ENCODE results near the gene GNE. TPM values are rescaled to one million over a fixed set of nuclear protein-coding genes. Genes with fewer than 3 reads are reported as not detected.
A peak's percentile ranks its signal among the peaks of the same experiment; 100 is the strongest.
"Not testable (repeated sequence)": the region's sequence is repeated elsewhere in the genome, so short reads cannot be mapped to it uniquely, and the experiment has no call there.

The GNE gene
- total and polyA plus RNA-seq, 2 experiments from 2014 or later: 2.2 to 15.7 TPM

DNA sequence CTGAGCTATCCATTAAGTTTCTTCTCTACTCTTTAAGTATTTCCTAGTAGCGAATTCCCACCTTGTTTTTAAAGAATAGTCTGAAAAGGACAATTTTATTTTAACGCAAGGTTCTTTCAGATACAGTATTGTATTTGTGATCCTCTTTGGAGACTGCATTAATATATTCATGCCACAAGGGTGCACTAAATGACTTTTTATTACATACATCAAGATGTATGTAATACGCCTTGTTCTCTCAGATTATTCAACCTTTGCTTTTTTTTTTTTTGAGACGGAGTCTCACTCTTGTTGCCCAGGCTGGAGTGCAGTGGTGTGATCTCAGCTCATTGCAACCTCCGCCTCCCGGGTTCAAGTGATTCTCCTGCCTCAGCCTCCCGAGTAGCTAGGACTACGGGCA, 10.2 kb downstream of the GNE start:
- not testable (repeated sequence) for H3K27me3 Mint-ChIP-seq (ENCODE audit: insufficient read depth, low read depth, poor library complexity); H3K4me2 ChIP-seq; H3K27ac ChIP-seq (ENCODE audit: low read depth); H3K4me3 ChIP-seq; ATAC-seq; H2AFZ ChIP-seq; H3K79me2 ChIP-seq (replicated peaks; ENCODE audit: insufficient read depth); H3K27ac Mint-ChIP-seq; H3K9me2 ChIP-seq (ENCODE audit: insufficient read depth); H3K36me3 ChIP-seq (ENCODE audit: insufficient read depth); H4K20me1 ChIP-seq (replicated peaks; ENCODE audit: insufficient read depth); H3K4me1 ChIP-seq (ENCODE audit: insufficient read depth); H3K27me3 ChIP-seq (ENCODE audit: insufficient read depth); H3K9me3 Mint-ChIP-seq; H3K4me1 Mint-ChIP-seq; H3K4me3 Mint-ChIP-seq; H3F3A ChIP-seq (replicated peaks; ENCODE audit: low read depth)
- H3K36me3 Mint-ChIP-seq (ENCODE audit: low read depth): peaks cover 12% of the 10 kb centered on the region
- TF ChIP-seq, protein P1, sequence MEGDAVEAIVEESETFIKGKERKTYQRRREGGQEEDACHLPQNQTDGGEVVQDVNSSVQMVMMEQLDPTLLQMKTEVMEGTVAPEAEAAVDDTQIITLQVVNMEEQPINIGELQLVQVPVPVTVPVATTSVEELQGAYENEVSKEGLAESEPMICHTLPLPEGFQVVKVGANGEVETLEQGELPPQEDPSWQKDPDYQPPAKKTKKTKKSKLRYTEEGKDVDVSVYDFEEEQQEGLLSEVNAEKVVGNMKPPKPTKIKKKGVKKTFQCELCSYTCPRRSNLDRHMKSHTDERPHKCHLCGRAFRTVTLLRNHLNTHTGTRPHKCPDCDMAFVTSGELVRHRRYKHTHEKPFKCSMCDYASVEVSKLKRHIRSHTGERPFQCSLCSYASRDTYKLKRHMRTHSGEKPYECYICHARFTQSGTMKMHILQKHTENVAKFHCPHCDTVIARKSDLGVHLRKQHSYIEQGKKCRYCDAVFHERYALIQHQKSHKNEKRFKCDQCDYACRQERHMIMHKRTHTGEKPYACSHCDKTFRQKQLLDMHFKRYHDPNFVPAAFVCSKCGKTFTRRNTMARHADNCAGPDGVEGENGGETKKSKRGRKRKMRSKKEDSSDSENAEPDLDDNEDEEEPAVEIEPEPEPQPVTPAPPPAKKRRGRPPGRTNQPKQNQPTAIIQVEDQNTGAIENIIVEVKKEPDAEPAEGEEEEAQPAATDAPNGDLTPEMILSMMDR (conservative IDR thresholded peaks at IDR 0.05; ENCODE audit: low read depth in 2 of 2): peak in 1 of 2 experiments; percentile 36; a peak in 2 of 4 replicates
- DNase-seq (ENCODE audit: low spot score): peak; percentile 26

DNA sequence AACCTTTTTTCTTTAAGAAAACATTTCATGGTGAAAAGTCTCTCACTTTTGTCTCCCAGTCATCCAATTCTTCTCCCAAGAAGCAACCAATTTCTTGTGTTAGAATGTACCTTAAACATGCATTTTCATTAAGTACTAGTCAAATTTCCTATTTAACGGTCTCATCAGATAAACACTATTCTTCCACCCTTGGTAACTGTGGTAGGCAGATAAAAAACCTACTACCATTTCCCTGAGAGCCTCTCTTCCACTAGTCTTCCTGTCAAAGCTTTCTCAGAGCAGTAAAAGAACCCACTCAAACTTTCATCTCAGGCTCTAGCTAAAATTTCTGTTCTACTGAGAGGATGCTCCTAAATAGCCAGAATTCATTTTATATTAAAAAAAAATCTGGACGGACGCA, 10.9 kb downstream of the GNE start:
- DNase-seq (ENCODE audit: low spot score) (no peak), ATAC-seq (no peak)
- no peaks in the 10 kb centered on the region for H3F3A ChIP-seq (replicated peaks; ENCODE audit: low read depth)
- H3K4me2 ChIP-seq: no peak overlapping the region
- H3K27ac ChIP-seq (ENCODE audit: low read depth): no peak overlapping the region
- H3K4me3 Mint-ChIP-seq: no peak overlapping the region
- H3K4me3 ChIP-seq: no peak overlapping the region
- H3K36me3 Mint-ChIP-seq (ENCODE audit: low read depth): peaks cover 13% of the 10 kb centered on the region
- H4K20me1 ChIP-seq (replicated peaks; ENCODE audit: insufficient read depth): peaks cover 9% of the 10 kb centered on the region
- no peaks in the 10 kb centered on the region for H3K9me3 Mint-ChIP-seq
- H3K9me2 ChIP-seq (ENCODE audit: insufficient read depth): no peaks in the 10 kb centered on the region
- TF ChIP-seq EZH2 (IDR thresholded peaks at IDR 0.05; ENCODE audit: low read depth, unreplicated experiment) (no peak), CREB1 (CRISPR knock-in tag; IDR thresholded peaks at IDR 0.05; ENCODE audit: low read depth) (no peak), STAT1 (IDR thresholded peaks at IDR 0.05; ENCODE audit: unreplicated experiment) (no peak), NANOG (IDR thresholded peaks at IDR 0.05; ENCODE audit: borderline replicate concordance) (no peak), ZNF114 (CRISPR knock-in tag; IDR thresholded peaks at IDR 0.05) (no peak), JUNB (IDR thresholded peaks at IDR 0.05; ENCODE audit: unreplicated experiment) (no peak)
- TF ChIP-seq, protein P2, sequence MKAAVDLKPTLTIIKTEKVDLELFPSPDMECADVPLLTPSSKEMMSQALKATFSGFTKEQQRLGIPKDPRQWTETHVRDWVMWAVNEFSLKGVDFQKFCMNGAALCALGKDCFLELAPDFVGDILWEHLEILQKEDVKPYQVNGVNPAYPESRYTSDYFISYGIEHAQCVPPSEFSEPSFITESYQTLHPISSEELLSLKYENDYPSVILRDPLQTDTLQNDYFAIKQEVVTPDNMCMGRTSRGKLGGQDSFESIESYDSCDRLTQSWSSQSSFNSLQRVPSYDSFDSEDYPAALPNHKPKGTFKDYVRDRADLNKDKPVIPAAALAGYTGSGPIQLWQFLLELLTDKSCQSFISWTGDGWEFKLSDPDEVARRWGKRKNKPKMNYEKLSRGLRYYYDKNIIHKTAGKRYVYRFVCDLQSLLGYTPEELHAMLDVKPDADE (IDR thresholded peaks at IDR 0.05): no peak
- TF ChIP-seq, protein P3, sequence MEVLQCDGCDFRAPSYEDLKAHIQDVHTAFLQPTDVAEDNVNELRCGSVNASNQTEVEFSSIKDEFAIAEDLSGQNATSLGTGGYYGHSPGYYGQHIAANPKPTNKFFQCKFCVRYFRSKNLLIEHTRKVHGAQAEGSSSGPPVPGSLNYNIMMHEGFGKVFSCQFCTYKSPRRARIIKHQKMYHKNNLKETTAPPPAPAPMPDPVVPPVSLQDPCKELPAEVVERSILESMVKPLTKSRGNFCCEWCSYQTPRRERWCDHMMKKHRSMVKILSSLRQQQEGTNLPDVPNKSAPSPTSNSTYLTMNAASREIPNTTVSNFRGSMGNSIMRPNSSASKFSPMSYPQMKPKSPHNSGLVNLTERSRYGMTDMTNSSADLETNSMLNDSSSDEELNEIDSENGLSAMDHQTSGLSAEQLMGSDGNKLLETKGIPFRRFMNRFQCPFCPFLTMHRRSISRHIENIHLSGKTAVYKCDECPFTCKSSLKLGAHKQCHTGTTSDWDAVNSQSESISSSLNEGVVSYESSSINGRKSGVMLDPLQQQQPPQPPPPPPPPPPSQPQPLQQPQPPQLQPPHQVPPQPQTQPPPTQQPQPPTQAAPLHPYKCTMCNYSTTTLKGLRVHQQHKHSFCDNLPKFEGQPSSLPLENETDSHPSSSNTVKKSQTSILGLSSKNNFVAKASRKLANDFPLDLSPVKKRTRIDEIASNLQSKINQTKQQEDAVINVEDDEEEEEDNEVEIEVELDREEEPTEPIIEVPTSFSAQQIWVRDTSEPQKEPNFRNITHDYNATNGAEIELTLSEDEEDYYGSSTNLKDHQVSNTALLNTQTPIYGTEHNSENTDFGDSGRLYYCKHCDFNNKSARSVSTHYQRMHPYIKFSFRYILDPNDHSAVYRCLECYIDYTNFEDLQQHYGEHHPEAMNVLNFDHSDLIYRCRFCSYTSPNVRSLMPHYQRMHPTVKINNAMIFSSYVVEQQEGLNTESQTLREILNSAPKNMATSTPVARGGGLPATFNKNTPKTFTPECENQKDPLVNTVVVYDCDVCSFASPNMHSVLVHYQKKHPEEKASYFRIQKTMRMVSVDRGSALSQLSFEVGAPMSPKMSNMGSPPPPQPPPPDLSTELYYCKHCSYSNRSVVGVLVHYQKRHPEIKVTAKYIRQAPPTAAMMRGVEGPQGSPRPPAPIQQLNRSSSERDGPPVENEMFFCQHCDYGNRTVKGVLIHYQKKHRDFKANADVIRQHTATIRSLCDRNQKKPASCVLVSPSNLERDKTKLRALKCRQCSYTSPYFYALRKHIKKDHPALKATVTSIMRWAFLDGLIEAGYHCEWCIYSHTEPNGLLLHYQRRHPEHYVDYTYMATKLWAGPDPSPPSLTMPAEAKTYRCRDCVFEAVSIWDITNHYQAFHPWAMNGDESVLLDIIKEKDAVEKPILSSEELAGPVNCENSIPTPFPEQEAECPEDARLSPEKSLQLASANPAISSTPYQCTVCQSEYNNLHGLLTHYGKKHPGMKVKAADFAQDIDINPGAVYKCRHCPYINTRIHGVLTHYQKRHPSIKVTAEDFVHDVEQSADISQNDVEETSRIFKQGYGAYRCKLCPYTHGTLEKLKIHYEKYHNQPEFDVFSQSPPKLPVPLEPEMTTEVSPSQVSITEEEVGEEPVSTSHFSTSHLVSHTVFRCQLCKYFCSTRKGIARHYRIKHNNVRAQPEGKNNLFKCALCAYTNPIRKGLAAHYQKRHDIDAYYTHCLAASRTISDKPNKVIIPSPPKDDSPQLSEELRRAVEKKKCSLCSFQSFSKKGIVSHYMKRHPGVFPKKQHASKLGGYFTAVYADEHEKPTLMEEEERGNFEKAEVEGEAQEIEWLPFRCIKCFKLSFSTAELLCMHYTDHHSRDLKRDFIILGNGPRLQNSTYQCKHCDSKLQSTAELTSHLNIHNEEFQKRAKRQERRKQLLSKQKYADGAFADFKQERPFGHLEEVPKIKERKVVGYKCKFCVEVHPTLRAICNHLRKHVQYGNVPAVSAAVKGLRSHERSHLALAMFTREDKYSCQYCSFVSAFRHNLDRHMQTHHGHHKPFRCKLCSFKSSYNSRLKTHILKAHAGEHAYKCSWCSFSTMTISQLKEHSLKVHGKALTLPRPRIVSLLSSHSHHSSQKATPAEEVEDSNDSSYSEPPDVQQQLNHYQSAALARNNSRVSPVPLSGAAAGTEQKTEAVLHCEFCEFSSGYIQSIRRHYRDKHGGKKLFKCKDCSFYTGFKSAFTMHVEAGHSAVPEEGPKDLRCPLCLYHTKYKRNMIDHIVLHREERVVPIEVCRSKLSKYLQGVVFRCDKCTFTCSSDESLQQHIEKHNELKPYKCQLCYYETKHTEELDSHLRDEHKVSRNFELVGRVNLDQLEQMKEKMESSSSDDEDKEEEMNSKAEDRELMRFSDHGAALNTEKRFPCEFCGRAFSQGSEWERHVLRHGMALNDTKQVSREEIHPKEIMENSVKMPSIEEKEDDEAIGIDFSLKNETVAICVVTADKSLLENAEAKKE (CRISPR knock-in tag; IDR thresholded peaks at IDR 0.05): no peak
- H3K4me1 Mint-ChIP-seq: no peaks in the 10 kb centered on the region
- H3K36me3 ChIP-seq (ENCODE audit: insufficient read depth): no peaks in the 10 kb centered on the region; the same call in none of the 2 replicates
- no peaks in the 10 kb centered on the region for H3K4me1 ChIP-seq (ENCODE audit: insufficient read depth)
- H3K27ac Mint-ChIP-seq: no peak overlapping the region
- H3K27me3 ChIP-seq (ENCODE audit: insufficient read depth): no peaks in the 10 kb centered on the region
- no peaks in the 10 kb centered on the region for H3K27me3 Mint-ChIP-seq (ENCODE audit: insufficient read depth, low read depth, poor library complexity)
- H3K79me2 ChIP-seq (replicated peaks; ENCODE audit: insufficient read depth): peaks cover 8% of the 10 kb centered on the region; the same call in 1 of the 2 replicates
- no peak overlapping the region for H2AFZ ChIP-seq

All from GM23338 (cell line).